ENCODE measurements around the gene SLC1A2. TPM values are rescaled to one million over a fixed set of nuclear protein-coding genes. Genes with fewer than 3 reads are reported as not detected.

The SLC1A2 gene
- total RNA-seq, 4 donors from 2014 or later: 0.65 to 1.3 (median 0.68) TPM; not detected in 1

GRCh38 chr11:35293699-35294098 lies 125.7 kb downstream of the SLC1A2 start:
- TF ChIP-seq, protein P1, sequence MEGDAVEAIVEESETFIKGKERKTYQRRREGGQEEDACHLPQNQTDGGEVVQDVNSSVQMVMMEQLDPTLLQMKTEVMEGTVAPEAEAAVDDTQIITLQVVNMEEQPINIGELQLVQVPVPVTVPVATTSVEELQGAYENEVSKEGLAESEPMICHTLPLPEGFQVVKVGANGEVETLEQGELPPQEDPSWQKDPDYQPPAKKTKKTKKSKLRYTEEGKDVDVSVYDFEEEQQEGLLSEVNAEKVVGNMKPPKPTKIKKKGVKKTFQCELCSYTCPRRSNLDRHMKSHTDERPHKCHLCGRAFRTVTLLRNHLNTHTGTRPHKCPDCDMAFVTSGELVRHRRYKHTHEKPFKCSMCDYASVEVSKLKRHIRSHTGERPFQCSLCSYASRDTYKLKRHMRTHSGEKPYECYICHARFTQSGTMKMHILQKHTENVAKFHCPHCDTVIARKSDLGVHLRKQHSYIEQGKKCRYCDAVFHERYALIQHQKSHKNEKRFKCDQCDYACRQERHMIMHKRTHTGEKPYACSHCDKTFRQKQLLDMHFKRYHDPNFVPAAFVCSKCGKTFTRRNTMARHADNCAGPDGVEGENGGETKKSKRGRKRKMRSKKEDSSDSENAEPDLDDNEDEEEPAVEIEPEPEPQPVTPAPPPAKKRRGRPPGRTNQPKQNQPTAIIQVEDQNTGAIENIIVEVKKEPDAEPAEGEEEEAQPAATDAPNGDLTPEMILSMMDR (IDR thresholded peaks at IDR 0.05; ENCODE audit: low read depth): no peak

DNA sequence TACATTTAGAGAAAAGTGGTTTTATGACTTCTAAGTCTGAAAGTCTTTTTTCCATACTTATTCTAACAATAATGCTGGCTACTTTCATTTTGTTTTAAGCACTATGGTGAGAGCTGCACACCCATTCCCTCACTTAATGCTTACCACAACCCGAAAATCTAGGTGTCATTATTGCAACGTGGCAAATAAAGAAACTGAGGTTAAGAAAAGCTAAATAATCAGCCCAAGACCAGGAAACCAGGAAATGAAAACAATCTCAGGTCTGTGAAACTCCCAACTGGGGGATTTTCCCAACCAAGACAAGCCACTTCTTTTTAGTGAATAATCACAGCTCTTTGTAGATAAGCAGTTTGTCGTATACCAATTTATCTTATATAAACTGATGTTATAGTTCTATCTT lies 126.3 kb downstream of the SLC1A2 start:
- TF ChIP-seq, protein P1 (IDR thresholded peaks at IDR 0.05; ENCODE audit: low read depth): no peak

DNA sequence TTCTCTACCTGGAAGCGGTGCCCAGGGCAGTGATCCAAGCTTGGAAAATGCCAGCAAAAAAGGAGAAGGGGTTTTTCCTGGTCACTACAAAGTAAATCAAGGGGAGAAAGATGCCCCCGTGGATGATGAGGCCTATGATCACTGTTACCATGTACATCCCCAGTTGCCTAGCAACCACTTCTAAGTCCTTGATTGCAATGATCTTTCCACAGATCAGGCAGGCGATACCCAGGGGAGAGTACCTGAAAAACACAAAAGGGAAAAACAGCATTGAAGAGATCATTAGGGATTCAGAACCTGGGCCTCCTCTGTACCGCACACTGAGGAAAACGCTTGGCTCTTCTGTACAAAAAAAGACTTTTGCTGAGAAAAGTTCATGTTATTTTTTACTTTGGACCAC lies 127.1 kb downstream of the SLC1A2 start:
- TF ChIP-seq, protein P1 (IDR thresholded peaks at IDR 0.05; ENCODE audit: low read depth): no peak

GRCh38 chr11:35290876-35291275 lies 128.5 kb downstream of the SLC1A2 start:
- TF ChIP-seq, protein P1 (IDR thresholded peaks at IDR 0.05; ENCODE audit: low read depth): no peak

DNA sequence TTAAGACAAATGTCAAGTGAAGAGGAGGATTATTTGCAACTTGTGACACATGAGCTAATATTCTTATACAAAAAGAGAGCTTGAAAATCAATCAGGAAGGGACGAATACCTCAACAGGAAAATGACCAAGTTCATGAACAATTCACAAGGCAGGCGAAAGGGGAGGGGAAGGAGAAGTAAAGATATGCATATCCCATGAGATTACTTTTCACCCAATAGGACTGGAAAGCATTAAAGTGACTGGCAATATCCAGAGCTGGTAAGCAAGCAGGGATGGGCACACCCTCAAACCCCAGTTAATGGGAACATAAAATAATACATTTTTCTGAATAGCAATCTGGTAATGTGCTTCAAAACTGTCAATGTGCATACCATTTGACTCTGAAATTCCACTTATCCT lies 129.5 kb downstream of the SLC1A2 start:
- TF ChIP-seq, protein P1 (IDR thresholded peaks at IDR 0.05; ENCODE audit: low read depth): no peak

- TF ChIP-seq, protein P1 (IDR thresholded peaks at IDR 0.05; ENCODE audit: low read depth): no peak
Measured at GRCh38 chr11:35288817-35289541, 130.4 kb downstream of the SLC1A2 start.

GRCh38 chr11:35288309-35288708 lies 131.0 kb downstream of the SLC1A2 start:
- TF ChIP-seq, protein P1 (IDR thresholded peaks at IDR 0.05; ENCODE audit: low read depth): no peak
